ENCODE data around the gene PCDHB6. TPM values are rescaled to one million over a fixed set of nuclear protein-coding genes. Genes with fewer than 3 reads are reported as not detected.
"Not testable (repeated sequence)": the region's sequence is repeated elsewhere in the genome, so short reads cannot be mapped to it uniquely, and the experiment has no call there.

PCDHB6 gene
- total RNA-seq, 1 donor from 2014 or later, result not detected

- H3K4me3 ChIP-seq (ENCODE audit: low read depth, low read length), result no peak overlapping the region
- DNase-seq (ENCODE audit: low read depth), result no peak
- no peak for TF ChIP-seq CTCF (conservative IDR thresholded peaks at IDR 0.05; ENCODE audit: low read depth, low read length)
Measured at GRCh38 chr5:141180313-141180712, 30.5 kb downstream of the PCDHB6 start.

- no peak for DNase-seq (ENCODE audit: low read depth)
- TF ChIP-seq CTCF (conservative IDR thresholded peaks at IDR 0.05; ENCODE audit: low read depth, low read length), result peak; percentile 39
- H3K4me3 ChIP-seq (ENCODE audit: low read depth, low read length), result peak within 1 kb of the TSS; percentile 22
Measured at GRCh38 chr5:141182248-141182647, 32.4 kb downstream of the PCDHB6 start, which contains the start of gene PCDHB16. Gene PCDHB16, plus strand, starts transcription at chr5:141182387. Its CDS starts 173 bp downstream, at chr5:141182560.

GRCh38 chr5:141184117-141184855, 34.4 kb downstream of the PCDHB6 start:
- not testable (repeated sequence) for H3K4me3 ChIP-seq (ENCODE audit: low read depth, low read length); DNase-seq (ENCODE audit: low read depth)

- H3K4me3 ChIP-seq (ENCODE audit: low read depth, low read length), result no peak within 1 kb of the TSS
- peak; percentile 38 for TF ChIP-seq CTCF (conservative IDR thresholded peaks at IDR 0.05; ENCODE audit: low read depth, low read length)
- DNase-seq (ENCODE audit: low read depth), result no peak
Measured at GRCh38 chr5:141186897-141187512, 37.1 kb downstream of the PCDHB6 start, which contains the start of gene PCDHB9. Gene PCDHB9, plus strand, starts transcription at chr5:141187161. Its CDS starts 158 bp downstream, at chr5:141187319.

GRCh38 chr5:141188682-141189081, 38.8 kb downstream of the PCDHB6 start:
- not testable (repeated sequence) for H3K4me3 ChIP-seq (ENCODE audit: low read depth, low read length); DNase-seq (ENCODE audit: low read depth)

GRCh38 chr5:141189131-141189530, 39.3 kb downstream of the PCDHB6 start:
- not testable (repeated sequence) for DNase-seq (ENCODE audit: low read depth); H3K4me3 ChIP-seq (ENCODE audit: low read depth, low read length)

- DNase-seq (ENCODE audit: low read depth), result no peak
- peak; percentile 48 for TF ChIP-seq CTCF (conservative IDR thresholded peaks at IDR 0.05; ENCODE audit: low read depth, low read length)
- H3K4me3 ChIP-seq (ENCODE audit: low read depth, low read length), result no peak within 1 kb of the TSS
Measured at GRCh38 chr5:141192110-141192725, 42.4 kb downstream of the PCDHB6 start, which contains the start of gene PCDHB10. Gene PCDHB10, plus strand, starts transcription at chr5:141192353. Its CDS starts 200 bp downstream, at chr5:141192553.

- not testable (repeated sequence) for DNase-seq (ENCODE audit: low read depth); H3K4me3 ChIP-seq (ENCODE audit: low read depth, low read length)
Measured at GRCh38 chr5:141194332-141194731, 44.5 kb downstream of the PCDHB6 start.

GRCh38 chr5:141196363-141196762, 46.5 kb downstream of the PCDHB6 start:
- DNase-seq (ENCODE audit: low read depth), result no peak
- H3K4me3 ChIP-seq (ENCODE audit: low read depth, low read length), result no peak overlapping the region
- no peak for TF ChIP-seq CTCF (conservative IDR thresholded peaks at IDR 0.05; ENCODE audit: low read depth, low read length)

Measured in epithelial cell of proximal tubule (primary cell).